GM21576 (cell line): Measurements from ENCODE around the gene NPAS3.

Experiments used
- ATAC-seq: cut with Tn5 transposase; IDR thresholded peaks from one replicate; pipeline ENCODE4 v1.9.1; 2021; ENCODE audit warnings: mild to moderate bottlenecking, moderate library complexity; ENCODE audit not compliant: unreplicated experiment

Gene NPAS3

DNA sequence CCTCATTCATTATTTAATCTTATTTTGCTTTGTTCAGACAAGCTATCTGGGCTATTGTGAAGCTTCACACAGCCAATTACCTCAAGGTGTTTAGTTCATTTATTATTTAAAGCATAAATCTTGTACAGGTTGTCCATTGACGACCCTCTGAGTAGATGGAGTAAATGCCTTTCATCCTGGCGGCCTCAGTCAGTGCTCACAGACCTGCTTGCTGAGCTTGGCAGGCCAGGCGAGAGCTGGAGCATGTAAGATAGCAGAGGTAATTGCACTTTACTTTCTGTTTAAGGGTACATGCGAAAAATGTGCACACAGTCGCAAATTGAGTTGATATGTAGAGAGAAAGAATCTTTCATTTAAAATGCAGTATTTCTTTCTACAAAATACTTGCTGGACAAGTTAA is 224.4 kb downstream of the NPAS3 start:
- ATAC-seq = no peak

GRCh38 chr14:33163600-33163999 is 224.9 kb downstream of the NPAS3 start:
- ATAC-seq = no peak

DNA sequence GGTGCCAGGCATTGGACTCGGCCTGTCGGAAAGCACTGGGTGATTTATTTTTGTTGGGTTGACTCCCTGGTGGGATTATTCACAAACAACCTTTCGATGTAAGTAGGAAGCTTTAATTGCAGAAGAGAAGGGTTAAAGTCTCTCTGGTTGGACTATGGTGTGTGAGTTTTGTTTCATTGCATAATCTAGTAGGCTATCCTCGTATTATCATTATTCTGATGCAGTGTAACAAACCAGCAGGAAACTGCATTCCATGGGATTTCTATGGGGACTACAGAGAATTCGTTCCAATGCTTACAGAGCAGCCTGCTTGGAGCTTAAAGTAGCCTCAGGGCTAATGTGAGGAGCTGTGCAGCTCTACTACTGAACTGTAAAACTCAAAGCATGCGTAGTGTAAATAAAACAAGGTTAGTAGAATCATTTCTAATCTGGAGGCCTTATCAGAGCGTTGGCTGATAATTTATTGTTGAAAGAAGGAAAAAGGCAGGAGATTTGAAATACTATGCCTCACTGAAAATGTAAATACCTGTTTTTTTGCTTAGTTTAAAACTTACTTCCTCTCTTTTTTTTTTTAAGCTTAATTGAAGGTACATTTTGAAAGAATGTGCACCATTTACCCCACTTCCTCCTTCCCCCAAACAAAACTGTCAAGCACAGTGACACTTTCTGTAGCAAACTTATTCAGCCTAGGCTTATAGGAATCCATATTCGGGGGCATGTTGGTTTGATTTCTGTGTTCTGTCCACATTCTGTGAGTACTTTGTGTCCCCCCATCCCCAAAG is 226.7 kb downstream of the NPAS3 start:
- ATAC-seq = no peak

GRCh38 chr14:33165926-33166289 is 227.2 kb downstream of the NPAS3 start:
- ATAC-seq = no peak

GRCh38 chr14:33175951-33176350 is 237.3 kb downstream of the NPAS3 start:
- ATAC-seq = no peak

GRCh38 chr14:33184587-33184986 is 245.9 kb downstream of the NPAS3 start:
- no peak for ATAC-seq

DNA sequence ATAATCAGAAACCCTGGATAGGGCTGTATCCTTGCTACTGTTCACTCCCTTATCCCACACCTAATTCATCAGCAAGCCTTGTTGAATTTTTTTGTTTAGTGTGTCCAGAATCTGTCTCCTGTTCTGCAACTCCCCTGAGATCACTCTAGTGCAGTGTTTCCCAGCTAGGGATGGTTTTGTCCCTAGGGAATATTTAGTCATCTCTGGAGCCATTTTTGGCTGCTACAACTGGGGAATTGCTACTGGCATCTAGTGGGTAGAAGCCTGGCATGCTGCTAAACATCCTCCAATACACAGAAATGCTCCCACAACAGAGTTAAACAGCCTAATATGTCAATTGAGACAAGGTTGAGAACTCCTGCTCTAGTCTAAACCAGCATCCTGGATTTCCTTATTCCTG is 248.0 kb downstream of the NPAS3 start:
- ATAC-seq = no peak

DNA sequence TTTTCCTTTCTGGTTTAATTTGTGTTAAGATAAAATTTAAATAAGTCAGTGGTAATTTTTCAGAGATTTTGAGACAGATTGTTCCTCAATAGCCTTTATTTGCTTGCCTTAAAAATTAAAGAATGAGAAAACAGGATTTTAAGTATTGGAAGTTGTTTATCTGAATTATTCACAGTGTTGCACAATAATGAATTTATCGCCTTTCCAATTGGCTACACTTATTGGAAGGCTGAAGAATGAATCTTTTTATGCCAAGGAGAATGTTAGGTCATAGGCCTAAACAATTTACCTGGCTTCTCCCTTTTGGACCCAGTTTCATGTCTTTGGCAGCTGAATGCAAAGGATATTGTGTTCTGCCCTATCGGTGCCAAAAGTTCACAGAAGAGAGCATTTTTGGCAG is 250.2 kb downstream of the NPAS3 start:
- no peak for ATAC-seq

GRCh38 chr14:33191855-33192254 is 253.2 kb downstream of the NPAS3 start:
- no peak for ATAC-seq

- ATAC-seq = no peak
Observed at GRCh38 chr14:33194551-33194950, 255.9 kb downstream of the NPAS3 start.

- no peak for ATAC-seq
Observed at GRCh38 chr14:33198684-33199083, 260.0 kb downstream of the NPAS3 start.

- ATAC-seq = no peak
Observed at GRCh38 chr14:33201116-33201515, 262.4 kb downstream of the NPAS3 start.

- ATAC-seq = no peak
Observed at GRCh38 chr14:33206981-33207380, 268.3 kb downstream of the NPAS3 start.

DNA sequence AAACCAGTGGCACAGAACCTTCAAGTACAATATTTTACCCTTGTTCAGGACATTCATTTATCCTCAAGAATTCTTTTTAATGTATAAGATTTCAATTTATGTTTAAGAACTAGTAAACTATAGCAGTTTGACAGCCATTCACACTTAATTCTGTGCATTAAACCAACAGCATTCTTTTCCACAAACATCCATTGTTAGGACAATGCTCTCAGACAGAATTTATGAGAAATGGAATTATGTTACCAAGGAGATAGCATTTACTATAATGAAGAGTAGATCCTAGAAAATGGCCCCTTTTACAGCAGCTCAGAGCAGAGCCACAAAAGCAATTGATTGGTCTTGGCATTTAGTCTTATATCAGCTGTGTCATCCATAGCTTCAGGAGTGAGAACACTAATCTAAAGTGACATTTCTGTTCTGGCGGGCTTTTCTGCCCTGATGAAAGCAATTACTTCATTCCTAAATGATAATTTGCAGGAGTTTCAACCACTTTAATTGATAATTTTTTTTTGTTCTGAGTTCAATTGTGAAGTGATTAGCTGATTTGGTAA is 268.9 kb downstream of the NPAS3 start:
- no peak for ATAC-seq

DNA sequence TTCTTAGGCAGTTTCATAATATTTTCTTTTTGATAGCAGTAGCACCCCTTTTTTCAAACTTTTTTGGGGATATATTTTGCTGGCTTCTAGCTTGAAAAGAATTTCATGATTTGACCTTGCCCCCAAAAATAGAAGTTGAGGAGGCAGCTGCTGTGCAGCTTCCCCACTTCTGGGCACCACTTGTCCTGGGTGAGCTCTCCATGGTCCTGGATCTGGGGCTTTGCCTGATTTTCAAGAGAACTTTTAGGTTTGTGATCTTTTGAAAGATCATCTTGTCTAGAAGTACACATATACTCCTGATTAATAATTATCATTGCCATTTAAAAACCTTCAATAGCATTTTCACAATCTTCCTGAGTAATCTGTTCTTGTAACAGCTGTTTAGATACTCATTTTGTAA is 271.6 kb downstream of the NPAS3 start:
- no peak for ATAC-seq

GRCh38 chr14:33218026-33218425 is 279.3 kb downstream of the NPAS3 start:
- ATAC-seq = no peak

- ATAC-seq = no peak
Observed at GRCh38 chr14:33219957-33220356, 281.3 kb downstream of the NPAS3 start.

GRCh38 chr14:33229269-33229929 is 290.7 kb downstream of the NPAS3 start:
- no peak for ATAC-seq

GRCh38 chr14:33230021-33230420 is 291.3 kb downstream of the NPAS3 start:
- no peak for ATAC-seq

DNA sequence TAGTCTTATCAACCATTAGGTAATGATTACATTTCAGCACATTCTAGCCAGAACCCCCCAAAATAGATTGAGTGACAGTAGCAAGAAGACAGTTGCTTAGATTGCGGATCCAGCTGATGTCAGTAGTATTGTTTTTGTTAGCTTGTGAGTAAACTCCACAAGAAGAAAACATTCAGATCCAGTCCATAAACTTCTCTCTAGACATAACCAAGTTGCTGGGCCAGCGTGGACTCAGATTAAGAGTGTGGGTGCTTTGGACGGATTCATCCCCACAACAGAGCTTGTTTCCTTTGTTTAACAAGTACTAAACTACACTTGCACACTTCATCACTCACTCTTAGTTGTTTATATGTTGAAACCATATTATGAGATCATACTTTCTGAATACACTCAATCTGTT is 293.4 kb downstream of the NPAS3 start:
- no peak for ATAC-seq

DNA sequence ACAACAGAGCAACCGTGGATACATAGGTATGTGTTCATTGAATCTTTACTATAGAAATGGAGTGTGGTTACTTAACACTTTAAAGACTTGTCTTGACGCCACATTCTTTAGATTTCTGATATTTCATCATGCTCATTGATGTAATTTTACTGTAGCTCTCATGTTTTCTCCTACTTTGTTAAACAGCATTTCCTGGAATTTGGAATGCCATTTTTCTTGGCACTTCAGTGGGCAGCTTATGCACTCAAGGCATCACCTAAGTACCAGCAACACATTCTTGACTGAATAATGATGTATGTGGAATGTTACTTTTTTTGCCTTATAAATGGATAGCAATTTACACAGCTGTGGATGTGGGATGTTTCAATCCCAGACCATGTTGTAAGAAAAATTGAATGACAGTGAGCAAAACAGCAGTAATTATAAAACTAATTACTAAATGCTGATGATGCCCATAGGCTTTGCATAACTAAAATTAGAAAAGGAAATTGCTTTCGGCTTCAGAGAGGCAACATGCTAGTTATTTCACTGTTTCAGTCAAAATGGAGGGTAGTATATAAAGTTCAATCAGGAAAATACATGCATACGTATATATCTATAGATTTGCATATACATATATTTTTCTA is 298.5 kb downstream of the NPAS3 start:
- no peak for ATAC-seq

DNA sequence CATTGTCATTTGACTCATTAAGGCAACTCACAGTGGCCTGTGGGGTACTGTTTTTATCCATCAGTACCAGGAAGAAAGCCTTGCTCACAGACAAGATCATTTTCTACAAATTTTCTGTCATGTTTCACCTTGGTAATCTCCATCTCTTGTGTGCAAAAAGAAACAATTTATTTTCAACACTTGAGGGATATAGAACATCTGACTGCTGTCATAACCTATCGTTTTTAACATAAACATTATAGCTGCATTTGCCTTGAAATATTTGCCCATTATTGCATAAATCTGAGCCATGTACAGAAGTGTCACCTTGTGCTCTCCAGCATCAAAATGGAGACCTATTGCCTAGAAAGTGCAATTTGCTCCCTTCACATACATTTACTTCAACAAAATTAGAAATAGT is 300.8 kb downstream of the NPAS3 start:
- ATAC-seq = no peak
